SK-MEL-5 (cell line): ENCODE data around the gene ACKR1. TPM values are rescaled to one million over a fixed set of nuclear protein-coding genes. Genes with fewer than 3 reads are reported as not detected.

Source experiments
- DNase-seq: peaks from one replicate; pipeline ENCODE4 v3.0.0-alpha.2; 2016; ENCODE audit warnings: low read depth, low spot score
- in situ Hi-C: cut with HindIII; loops from 2 replicates; pipeline ENCODE4 v1.10.0; 2016; ENCODE audit warnings: low sequenced_read_pairs, high pct_unique_total_duplicates, low pct_unique_long_range_greater_than_20kb
- total RNA-seq: library from RNA; depleted of rRNA; stranded (reverse); fragments of >200 nt; shearing (Covaris generic); gene quantifications from 2 replicates; pipeline ENCODE4 v1.2.3, GENCODE V29; 2014

The ACKR1 gene
- total RNA-seq, 1 experiment from 2014 or later = not detected

DNA sequence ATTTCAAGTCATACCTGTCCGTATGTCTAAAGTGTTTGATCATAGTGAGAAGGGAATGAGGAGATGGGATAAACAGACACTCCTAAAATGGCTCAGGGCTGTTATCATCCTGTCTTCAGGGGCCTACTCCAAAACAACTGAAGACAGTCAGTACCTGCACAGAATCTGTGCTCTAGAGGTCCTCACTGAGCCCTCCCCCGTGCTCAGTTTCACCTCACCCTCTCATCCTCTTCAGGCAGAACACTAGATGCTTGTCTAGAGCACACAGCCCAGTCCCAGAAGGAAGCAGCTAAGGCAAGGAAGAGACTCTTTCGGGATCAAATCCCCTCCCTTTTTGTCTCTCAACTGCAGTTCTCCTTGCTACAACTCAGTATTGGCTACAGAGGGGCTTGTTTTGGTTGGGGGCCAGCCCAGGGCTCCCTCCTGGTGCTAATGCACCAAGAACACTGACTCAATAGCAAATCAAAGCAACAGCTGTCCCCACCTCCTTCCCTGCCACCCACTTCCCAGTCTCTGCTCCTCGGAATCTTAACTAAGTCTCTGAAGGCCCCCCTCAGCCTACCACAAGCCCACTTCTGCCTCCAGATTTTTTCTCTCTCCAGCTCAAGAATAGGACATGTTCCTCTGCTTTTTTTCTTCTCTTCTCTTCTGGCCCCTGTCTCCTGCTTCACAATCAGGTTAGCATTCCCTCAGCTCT, 23.2 kb upstream of the ACKR1 start:
- no peak for DNase-seq
- in situ Hi-C loops = no loop called here

DNA sequence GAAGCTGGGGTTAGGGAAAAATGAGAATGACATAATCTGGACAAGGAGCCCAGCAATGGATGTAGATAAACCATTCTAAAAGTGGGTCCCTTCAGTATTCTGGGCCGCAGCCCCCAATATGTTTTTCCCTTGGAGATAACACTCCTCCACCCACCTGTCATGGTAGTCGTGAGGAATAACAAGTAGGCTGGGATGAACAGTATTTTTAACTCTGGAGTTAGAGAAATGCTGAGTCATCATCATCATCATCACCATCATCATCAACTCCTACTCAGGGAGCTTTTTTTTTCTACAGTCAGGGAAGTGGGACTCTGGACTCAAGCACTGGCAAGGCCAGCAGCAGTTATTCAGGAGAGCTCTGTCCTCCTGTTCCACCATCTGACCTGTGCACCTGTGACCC, 20.5 kb upstream of the ACKR1 start:
- DNase-seq = no peak
- in situ Hi-C loops = no loop called here

DNA sequence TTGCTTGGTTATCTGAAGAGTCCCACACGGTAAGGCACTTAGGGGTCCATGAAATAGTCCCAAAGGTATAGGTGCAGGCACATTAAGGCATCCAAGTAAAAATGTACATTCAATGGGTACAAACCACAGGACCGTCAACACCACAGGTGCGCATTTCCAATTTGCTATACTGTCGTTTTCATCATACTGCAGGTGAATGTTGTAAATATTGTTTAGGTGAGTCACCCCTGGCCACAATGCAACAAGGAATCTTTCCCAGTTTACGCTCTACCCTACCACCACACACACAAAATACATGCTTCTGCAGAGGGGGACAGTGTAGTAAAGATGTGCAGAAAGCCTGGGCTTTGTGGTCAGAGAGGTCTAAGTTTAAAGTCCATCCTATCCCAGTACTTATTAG, 19.6 kb upstream of the ACKR1 start:
- in situ Hi-C loops = no loop called here
- DNase-seq = no peak

DNA sequence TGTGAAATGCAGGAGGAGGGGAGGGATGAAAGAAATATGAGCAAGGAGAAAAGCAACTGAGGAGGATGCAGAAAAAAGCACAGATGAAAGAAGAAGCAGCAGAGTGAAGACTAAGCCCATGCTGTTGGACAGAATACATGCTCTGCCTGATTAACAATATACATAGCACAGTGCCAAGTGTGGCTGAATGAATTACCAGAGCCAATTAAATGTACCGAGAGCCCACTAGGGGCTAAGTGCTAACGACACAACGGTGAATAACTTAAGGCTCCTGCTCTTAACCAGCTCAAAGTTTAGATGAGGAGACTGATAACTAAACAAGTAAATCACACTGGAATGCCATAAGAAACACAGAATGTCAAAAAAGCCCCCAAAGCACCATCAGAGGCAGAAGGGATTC, 17.6 kb upstream of the ACKR1 start:
- in situ Hi-C loops = no loop called here
- no peak for DNase-seq

DNA sequence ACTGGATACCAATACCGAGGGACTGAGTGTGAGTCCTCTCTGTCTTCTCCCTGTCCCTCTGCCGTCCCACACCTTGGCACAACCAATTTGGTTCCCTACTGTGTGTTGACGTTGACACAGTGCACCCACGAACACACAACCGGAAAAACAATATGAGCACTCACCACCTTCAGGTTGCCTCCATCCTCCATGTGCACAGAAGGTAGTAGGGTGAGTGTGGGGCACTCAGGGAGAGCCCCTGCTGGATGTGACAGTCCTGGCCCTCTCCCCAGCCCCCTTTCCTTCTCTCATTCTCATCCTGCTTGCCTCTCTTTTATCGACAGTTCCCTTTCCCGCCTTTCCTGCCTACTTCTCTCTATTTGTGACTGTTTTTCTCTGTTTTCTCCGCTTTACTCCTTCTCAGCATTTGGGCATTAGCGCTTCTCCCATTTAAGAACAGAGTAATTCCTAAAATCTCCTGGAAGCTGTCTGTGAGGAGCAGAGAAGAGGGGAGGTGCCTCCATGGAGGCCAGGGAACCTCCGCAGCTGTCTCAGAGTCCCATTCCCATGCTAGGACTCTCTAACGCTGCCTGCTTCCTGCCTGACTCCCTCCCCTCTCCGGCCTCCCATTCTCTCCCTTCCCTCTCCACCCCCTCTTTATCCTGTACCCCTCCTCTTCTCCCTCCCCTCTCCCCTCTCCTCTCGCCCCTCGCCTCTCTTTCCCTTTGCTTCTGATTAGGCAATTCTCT, 16.9 kb upstream of the ACKR1 start:
- DNase-seq = no peak
- in situ Hi-C loops = no loop called here

DNA sequence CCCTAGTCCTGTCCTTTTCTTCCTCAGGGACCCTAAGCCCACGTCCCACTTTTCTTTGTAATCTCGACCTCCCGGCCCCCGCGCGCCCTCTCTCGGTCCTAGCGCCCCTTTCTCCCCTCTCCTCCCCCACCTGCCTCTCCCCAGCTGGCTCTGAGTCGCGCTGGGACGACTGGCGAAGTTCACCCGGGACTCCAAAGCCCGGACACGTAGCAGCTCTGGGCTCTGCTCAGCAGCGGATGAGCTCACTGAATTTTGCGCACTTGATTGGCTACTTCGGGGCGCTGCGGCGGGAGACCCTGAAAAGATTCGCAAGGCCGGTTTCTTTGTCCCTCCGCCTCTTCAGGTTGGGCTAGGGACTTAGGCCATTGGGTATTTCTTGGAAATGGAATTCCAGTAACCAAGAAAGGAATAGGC, 16.3 kb upstream of the ACKR1 start:
- DNase-seq = peak; percentile 62
- in situ Hi-C loops = no loop called here

DNA sequence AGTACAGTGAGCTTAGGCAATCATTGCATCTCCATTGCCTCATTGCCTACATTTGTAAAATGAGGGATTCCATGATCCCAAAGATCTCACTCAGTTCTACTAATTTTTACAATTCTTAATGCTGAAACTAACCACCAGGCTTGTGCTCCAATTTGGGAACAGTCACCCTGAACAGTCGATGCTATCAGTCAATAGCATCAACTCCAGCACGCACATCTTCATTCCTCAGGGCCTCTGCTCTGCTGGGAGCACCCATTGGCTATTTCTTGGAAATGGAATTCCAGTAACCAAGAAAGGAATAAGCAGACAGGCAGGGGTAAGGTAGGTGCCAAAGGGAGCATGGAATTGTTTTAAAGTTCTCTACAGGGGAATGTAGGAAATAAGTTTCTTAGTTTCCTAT, 14.2 kb upstream of the ACKR1 start:
- DNase-seq = no peak
- in situ Hi-C loops = no loop called here

DNA sequence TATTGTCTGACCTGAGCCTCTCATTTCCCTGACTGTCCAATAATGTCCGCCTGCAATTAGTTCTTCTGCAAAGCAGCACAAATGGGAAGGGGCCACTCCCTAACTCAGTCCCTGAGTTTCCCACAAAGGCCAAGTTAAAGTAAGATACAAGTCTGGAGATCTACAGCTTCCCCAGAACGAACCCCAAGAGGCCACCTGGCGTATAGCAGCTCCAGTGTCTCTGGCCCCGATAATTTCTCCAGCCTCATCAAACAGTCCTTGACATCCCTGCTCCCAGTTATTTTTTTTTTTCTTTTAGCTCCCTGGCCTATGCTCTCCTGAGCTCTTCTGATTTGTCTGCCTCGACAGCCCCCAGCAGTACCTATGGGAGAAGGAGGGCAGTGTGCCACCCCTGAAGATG, 8.1 kb upstream of the ACKR1 start:
- in situ Hi-C loops = no loop called here
- peak; percentile 22 for DNase-seq

DNA sequence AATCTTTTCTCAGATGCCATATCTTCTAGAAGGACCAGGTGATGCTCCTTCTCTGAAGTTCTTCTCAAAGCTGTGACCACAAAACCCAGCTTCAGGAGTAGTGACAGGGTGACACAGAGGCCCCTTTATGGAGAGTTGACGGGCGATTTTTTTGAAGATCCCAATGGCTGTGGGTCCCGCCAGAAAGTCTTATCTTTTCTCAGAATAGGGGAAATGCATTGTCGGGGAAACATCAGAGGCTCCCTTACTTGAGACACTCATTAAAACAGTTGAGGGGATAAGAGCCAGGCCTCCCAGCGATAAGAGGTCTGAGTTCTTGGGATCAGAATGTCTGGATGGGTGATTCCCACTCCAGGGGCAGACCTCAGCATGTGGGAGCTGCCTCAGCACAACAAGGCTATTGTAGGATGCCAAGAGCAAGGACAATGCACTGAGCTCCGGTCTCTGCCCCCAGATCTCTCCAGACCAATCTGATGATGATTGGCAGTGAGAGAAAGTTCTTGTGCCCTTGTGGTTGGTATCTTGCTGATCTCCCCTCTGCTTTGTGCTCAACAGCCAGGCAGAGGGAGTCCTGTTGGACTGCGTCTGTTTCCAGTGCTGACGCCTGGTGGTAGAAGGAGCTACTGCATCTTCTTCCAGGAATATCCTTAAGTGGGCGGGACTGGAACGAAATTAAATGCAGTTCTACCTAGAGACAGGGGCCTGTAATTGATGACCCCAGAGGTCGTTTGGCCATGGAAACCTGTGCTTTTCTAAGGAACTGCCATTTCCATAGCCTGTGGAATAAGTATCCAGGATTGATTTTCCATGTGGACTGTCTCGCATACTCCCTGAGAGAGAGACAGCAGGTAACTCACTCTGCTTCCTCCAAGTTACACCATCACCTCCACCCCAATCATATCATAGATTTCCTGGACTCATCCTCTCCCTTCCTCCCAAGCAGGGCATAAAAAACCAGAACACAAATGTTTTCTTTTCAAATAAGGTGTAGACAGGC, 6.8 kb upstream of the ACKR1 start:
- peak; percentile 86 for DNase-seq
- in situ Hi-C loops = no loop called here

DNA sequence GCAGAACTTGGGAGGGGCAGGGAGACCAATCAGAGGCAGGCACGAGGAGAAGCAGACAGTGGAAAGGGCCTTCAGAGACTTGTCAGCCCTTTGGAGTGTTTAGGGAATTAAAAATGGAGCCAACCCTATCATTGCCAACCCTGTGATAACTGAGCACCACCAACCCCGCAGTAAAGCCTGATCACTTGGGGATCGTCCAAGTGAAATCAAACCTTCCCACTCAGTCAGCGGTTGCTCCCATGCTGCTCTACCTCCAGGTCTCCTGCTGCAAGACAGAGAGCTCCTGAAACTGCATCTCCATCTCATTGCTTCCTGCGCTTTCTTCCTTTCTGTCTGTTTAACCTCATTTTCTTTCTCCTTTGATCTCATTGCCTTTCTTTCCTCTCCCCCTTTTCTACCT, 4.8 kb upstream of the ACKR1 start:
- no peak for DNase-seq
- in situ Hi-C loops = no loop called here

DNA sequence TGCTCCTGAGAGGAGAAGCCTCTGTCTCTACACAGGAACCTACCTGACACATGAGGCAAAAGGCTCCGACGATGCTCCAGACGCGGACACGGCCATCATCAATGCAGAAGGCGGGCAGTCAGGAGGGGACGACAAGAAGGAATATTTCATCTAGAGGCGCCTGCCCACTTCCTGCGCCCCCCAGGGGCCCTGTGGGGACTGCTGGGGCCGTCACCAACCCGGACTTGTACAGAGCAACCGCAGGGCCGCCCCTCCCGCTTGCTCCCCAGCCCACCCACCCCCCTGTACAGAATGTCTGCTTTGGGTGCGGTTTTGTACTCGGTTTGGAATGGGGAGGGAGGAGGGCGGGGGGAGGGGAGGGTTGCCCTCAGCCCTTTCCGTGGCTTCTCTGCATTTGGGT, 3.9 kb upstream of the ACKR1 start:
- no peak for DNase-seq
- in situ Hi-C loops = no loop called here

DNA sequence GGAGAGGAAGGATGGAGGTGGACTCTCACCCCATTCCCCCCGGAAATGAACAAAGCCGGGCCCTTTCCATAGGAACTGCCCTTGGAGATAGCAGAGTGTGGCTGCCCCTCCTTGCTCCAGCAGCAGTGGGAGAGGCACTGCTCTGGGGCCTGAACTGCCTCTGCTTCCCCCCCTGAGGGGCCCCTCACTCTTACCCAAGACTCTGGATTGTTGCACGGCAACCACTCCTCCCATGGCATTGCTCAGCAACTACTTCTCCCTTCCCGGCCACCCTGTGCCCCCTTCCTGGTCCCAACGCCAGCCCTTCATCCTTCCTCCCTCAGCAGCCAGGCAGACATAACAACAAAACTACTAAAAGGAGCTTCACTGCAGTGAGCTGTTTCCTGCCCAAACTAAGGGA, 3.0 kb upstream of the ACKR1 start:
- no peak for DNase-seq
- in situ Hi-C loops = no loop called here

DNA sequence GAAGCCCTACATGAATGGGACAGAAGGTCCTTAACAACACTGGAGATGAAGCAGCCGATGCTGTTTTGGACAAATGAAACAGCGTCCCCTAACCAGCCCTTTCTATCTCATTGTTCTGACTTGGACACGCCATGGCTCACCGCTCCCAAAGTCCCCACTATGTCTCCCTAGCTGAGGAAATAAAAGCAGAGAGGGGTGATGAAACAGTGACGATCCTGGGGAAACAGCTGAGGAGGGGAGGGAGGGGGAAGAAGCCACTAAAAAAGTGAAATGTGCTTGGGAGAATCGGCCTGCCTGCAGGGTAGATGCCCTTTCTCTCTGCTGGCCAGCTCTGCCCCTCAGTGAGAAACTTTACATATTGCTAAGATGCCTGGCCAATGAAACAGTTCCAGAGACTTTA, 1.1 kb upstream of the ACKR1 start:
- DNase-seq = no peak
- in situ Hi-C loops = no loop called here

DNA sequence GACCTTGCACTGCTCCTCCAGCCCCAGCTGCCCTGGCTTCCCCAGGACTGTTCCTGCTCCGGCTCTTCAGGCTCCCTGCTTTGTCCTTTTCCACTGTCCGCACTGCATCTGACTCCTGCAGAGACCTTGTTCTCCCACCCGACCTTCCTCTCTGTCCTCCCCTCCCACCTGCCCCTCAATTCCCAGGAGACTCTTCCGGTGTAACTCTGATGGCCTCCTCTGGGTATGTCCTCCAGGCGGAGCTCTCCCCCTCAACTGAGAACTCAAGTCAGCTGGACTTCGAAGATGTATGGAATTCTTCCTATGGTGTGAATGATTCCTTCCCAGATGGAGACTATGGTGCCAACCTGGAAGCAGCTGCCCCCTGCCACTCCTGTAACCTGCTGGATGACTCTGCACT, 550 bp downstream of the ACKR1 start:
- in situ Hi-C loops = no loop called here

DNA sequence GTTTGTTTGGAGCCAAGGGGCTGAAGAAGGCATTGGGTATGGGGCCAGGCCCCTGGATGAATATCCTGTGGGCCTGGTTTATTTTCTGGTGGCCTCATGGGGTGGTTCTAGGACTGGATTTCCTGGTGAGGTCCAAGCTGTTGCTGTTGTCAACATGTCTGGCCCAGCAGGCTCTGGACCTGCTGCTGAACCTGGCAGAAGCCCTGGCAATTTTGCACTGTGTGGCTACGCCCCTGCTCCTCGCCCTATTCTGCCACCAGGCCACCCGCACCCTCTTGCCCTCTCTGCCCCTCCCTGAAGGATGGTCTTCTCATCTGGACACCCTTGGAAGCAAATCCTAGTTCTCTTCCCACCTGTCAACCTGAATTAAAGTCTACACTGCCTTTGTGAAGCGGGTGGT, 1.4 kb downstream of the ACKR1 start:
- in situ Hi-C loops = no loop called here
- no peak for DNase-seq

More for the DNA sequence above, 550 bp downstream of the ACKR1 start:
- DNase-seq = peak; percentile 8

DNA sequence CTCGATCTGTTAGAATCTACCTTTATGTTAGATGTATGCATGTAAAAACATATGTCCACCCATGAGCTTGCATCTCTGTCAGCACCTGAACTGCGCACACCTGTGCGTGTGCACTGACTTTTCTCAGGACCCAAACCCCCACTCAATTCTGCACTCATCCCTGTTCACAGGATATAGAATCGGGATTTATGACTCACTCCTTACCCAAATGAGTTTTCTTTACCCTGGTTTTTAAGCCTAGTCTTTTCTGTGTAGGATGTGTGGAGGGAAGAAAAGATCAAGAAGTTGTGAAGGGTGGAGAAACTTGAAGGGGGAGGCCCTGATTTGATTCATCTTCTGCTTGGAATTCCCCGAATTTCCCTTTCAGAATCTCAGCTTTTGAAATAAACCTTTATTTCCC, 2.4 kb downstream of the ACKR1 start:
- in situ Hi-C loops = no loop called here
- no peak for DNase-seq

DNA sequence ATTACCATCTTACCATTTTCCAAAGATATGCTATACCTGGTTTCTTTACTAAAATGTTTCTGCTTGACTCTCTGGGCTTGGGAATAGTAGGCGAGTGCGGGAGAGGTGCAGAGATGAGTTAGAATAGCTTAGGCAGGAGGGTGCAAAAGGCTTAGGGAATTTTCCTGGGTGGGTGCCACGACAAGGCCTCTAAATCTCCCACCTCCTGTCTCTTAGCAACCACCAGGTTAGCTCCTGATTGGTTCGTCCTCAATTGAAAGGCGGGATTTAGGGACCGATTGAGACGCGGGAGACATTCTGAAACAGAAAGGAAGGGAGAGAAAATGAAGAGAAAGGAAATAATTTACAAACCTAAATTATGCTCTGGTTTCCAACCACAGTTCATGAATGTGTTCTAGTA, 3.1 kb downstream of the ACKR1 start:
- in situ Hi-C loops = no loop called here
- DNase-seq = peak; percentile 14

DNA sequence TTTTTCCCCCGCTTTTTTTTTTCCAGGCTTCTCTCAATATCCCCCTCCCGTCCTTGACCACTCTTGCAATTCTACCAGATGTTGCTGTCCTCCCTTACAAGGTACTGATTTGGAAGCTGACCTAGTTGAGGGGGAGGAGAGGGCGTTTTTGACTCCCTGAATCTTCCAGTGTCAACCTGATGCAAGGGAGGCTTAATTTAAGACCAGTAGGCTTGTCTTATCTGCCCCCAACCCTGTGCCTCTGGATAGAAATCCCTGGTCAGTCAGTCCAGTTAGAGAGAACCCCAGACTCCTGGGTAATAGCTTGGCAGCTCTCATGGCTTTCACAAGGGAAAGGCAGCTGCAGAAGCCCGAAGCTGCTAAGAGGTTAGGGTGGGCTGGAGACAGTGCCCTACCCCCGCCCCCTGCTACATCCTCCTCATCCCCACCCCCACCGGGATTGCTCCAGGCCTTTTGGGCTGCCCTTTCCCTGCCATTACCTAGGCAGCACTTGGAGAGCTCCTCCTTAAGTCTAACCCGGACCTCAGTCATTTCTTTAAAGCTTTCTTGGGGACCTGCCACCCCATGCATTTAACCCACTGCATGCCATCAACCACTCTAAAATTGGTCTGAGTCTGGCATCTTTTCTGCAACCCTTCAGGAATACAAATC, 3.6 kb downstream of the ACKR1 start:
- in situ Hi-C loops = no loop called here
- no peak for DNase-seq
